Measurements from ENCODE around the gene ACOX3.
"Not testable (repeated sequence)": the region's sequence is repeated elsewhere in the genome, so short reads cannot be mapped to it uniquely, and the experiment has no call there.

The ACOX3 gene

DNA sequence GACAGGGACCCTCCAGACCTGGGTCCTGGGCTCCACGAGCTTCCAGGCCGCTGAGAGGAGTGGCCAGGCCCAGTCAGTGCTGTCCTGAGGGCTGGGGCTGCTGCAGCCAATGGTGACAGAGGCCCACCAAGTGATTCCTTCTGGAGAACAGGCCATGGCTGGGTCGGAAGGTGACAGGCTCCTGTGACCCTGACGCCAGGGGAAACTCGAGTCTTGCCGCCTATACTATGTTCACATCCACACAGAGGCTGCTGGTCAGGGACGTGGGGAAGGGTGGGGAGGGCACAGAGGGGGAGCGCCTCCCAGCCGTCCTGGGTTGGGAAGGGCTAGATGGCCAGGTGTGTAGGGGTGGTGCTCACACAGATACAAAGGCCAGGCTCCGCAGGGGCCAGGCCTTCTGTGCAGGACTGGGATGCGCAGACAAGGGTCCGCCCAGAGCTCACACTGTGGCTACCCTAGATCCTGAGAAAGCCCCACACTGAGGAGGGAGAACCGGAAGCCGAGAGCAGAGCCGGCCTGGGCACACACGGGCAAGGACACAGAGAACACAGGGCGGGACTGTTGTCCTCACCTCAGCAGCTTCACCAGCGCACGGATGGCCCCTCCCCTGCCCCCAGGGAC lies 89.6 kb downstream of the ACOX3 start:
- Histone ChIP-seq H3K9ac (ENCODE audit: low read length in 2 of 2) (no peak overlapping the region), H3K9me3 (ENCODE audit: control insufficient read depth in 2 of 2, low read length in 2 of 2) (no peaks in the 10 kb centered on the region), H3K27ac (ENCODE audit: low read length) (no peak overlapping the region), H3K4me3 (ENCODE audit: low read length in 2 of 2) (no peak overlapping the region), H3K27me3 (ENCODE audit: control insufficient read depth in 1 of 2, insufficient read depth in 2 of 2, low read length in 2 of 2) (no peaks in the 10 kb centered on the region), H3K36me3 (ENCODE audit: control insufficient read depth in 2 of 2, insufficient read depth in 2 of 2, low read length in 2 of 2) (no peaks in the 10 kb centered on the region), H3K4me1 (ENCODE audit: control insufficient read depth, insufficient read depth, low read length) (peaks cover 11% of the 10 kb centered on the region)

DNA sequence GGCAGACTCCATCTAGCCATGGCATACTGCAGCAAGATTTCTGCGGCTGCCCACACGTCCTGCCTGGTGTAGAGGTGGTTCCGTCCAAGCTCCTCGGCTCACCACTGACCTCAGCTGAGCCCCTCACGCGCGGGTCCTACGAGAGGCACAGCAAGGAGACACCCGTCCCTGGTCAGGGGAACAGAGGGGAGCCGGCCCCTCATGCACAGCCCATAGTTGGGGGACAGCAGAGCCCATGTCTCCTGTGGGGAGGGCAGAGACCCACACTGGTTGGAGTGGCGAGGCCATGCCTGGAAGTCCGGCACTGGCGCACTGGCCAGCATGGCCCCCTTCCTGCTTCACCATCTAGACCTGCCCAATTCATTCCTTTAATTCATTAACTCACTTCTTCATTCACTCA lies 90.2 kb downstream of the ACOX3 start:
- Histone ChIP-seq H3K4me3 (ENCODE audit: low read length in 2 of 2) (no peak overlapping the region), H3K9me3 (ENCODE audit: control insufficient read depth in 2 of 2, low read length in 2 of 2) (no peaks in the 10 kb centered on the region), H3K9ac (ENCODE audit: low read length in 2 of 2) (no peak overlapping the region), H3K36me3 (ENCODE audit: control insufficient read depth in 2 of 2, insufficient read depth in 2 of 2, low read length in 2 of 2) (no peaks in the 10 kb centered on the region), H3K27ac (ENCODE audit: low read length) (no peak overlapping the region), H3K4me1 (ENCODE audit: control insufficient read depth, insufficient read depth, low read length) (peaks cover 9% of the 10 kb centered on the region), H3K27me3 (ENCODE audit: control insufficient read depth in 1 of 2, insufficient read depth in 2 of 2, low read length in 2 of 2) (no peaks in the 10 kb centered on the region)

DNA sequence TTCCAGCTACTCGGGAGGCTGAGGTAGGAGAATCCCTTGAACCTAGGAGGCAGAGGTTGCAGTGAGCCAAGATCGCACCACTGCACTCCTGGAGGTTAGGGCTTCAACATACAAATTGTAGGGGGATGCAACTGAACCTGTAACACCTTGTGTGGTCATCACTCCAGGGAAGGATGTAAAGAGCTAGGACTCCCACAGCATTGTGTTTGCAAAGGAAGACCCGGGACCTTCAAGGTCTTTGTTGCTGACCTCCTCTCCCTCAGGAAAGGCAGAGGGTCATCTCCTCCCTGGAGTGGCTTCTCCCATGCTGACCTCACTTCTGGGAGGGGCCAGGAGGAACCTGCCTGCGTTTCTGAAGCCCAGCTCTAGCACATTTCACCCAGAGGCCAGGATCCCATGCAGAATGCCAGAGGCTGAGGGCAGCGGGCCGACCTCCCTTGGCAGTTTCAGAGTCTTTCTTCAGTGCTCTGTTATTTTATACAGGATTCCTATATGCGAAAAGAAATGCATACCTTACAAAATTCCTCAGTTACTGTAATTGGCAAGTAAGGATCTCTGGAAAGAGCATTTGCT lies 90.8 kb downstream of the ACOX3 start:
- no peaks in the 10 kb centered on the region for H3K36me3 ChIP-seq (ENCODE audit: control insufficient read depth in 2 of 2, insufficient read depth in 2 of 2, low read length in 2 of 2)
- H3K9ac ChIP-seq (ENCODE audit: low read length in 2 of 2), result no peak overlapping the region
- H3K9me3 ChIP-seq (ENCODE audit: control insufficient read depth in 2 of 2, low read length in 2 of 2), result no peaks in the 10 kb centered on the region
- peaks cover 9% of the 10 kb centered on the region for H3K4me1 ChIP-seq (ENCODE audit: control insufficient read depth, insufficient read depth, low read length)
- no peak overlapping the region for H3K4me3 ChIP-seq (ENCODE audit: low read length in 2 of 2)
- H3K27me3 ChIP-seq (ENCODE audit: control insufficient read depth in 1 of 2, insufficient read depth in 2 of 2, low read length in 2 of 2), result no peaks in the 10 kb centered on the region
- H3K27ac ChIP-seq (ENCODE audit: low read length), result no peak overlapping the region

DNA sequence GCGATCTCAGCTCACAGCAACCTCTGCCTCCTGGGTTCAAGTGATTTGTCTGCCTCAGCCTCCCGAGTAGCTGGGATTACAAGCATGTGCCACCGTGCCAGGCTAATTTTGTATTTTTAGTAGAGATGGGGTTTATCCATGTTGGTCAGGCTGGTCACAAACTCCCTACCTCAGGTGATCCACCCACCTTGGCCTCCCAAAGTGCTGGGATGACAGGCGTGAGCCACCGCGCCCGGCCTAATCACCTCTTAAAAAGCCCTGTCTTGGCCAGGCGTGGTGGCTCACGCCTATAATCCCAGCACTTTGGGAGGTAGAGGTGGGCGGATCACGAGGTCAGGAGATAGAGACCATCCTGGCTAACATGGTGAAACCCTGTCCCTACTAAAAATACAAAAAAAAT lies 91.3 kb downstream of the ACOX3 start:
- not testable (repeated sequence) for H3K4me3 ChIP-seq (ENCODE audit: low read length in 2 of 2); H3K4me1 ChIP-seq (ENCODE audit: control insufficient read depth, insufficient read depth, low read length); H3K27ac ChIP-seq (ENCODE audit: low read length); H3K9me3 ChIP-seq (ENCODE audit: control insufficient read depth in 2 of 2, low read length in 2 of 2); H3K27me3 ChIP-seq (ENCODE audit: control insufficient read depth in 1 of 2, insufficient read depth in 2 of 2, low read length in 2 of 2); H3K9ac ChIP-seq (ENCODE audit: low read length in 2 of 2); H3K36me3 ChIP-seq (ENCODE audit: control insufficient read depth in 2 of 2, insufficient read depth in 2 of 2, low read length in 2 of 2)

DNA sequence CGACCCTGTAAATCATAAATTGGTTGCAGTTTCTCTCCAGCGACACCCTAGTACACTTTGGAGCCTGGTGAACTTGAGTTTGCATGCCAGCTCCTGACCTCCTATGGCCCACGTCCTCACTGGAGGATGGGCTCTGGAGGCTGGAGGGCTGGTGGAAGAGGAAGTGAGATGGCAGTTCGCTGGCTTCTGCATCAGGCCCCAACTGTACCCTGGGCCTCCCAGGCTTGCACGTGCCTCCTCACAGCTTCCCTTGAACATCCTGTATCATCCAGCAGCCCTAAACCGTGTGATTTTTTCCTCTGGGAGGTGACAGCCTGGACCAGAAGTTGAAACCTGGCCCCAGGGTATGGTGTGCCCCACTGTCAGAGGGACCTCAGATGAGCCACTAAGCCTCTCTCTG lies 92.5 kb downstream of the ACOX3 start:
- Histone ChIP-seq H3K36me3 (ENCODE audit: control insufficient read depth in 2 of 2, insufficient read depth in 2 of 2, low read length in 2 of 2) (no peaks in the 10 kb centered on the region), H3K4me1 (ENCODE audit: control insufficient read depth, insufficient read depth, low read length) (peaks cover 17% of the 10 kb centered on the region), H3K9me3 (ENCODE audit: control insufficient read depth in 2 of 2, low read length in 2 of 2) (no peaks in the 10 kb centered on the region), H3K27ac (ENCODE audit: low read length) (no peak overlapping the region), H3K9ac (ENCODE audit: low read length in 2 of 2) (no peak overlapping the region), H3K4me3 (ENCODE audit: low read length in 2 of 2) (no peak overlapping the region), H3K27me3 (ENCODE audit: control insufficient read depth in 1 of 2, insufficient read depth in 2 of 2, low read length in 2 of 2) (no peaks in the 10 kb centered on the region)

DNA sequence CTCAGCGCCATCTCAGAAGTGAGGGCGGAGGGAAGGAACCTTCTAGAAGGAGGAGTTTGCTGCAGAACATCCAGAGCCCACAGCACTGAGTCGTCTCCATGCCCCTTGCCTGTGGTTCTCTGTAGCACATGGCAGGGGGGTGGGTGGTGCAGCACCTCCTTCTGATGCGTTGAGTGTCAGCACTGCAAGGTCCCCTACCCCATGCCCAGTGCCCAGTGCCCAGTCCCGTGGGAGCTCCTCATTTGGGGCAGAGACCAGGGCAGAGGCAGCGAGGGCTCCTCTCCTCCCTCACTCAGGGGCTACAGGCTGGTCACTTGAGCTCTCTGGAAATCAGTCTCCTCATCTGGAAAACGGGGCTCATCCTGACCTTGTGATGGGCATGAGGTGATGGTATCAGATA lies 92.9 kb downstream of the ACOX3 start:
- Histone ChIP-seq H3K4me3 (ENCODE audit: low read length in 2 of 2) (no peak overlapping the region), H3K9ac (ENCODE audit: low read length in 2 of 2) (no peak overlapping the region), H3K36me3 (ENCODE audit: control insufficient read depth in 2 of 2, insufficient read depth in 2 of 2, low read length in 2 of 2) (no peaks in the 10 kb centered on the region), H3K9me3 (ENCODE audit: control insufficient read depth in 2 of 2, low read length in 2 of 2) (no peaks in the 10 kb centered on the region), H3K4me1 (ENCODE audit: control insufficient read depth, insufficient read depth, low read length) (peaks cover 19% of the 10 kb centered on the region), H3K27me3 (ENCODE audit: control insufficient read depth in 1 of 2, insufficient read depth in 2 of 2, low read length in 2 of 2) (no peaks in the 10 kb centered on the region), H3K27ac (ENCODE audit: low read length) (no peak overlapping the region)

DNA sequence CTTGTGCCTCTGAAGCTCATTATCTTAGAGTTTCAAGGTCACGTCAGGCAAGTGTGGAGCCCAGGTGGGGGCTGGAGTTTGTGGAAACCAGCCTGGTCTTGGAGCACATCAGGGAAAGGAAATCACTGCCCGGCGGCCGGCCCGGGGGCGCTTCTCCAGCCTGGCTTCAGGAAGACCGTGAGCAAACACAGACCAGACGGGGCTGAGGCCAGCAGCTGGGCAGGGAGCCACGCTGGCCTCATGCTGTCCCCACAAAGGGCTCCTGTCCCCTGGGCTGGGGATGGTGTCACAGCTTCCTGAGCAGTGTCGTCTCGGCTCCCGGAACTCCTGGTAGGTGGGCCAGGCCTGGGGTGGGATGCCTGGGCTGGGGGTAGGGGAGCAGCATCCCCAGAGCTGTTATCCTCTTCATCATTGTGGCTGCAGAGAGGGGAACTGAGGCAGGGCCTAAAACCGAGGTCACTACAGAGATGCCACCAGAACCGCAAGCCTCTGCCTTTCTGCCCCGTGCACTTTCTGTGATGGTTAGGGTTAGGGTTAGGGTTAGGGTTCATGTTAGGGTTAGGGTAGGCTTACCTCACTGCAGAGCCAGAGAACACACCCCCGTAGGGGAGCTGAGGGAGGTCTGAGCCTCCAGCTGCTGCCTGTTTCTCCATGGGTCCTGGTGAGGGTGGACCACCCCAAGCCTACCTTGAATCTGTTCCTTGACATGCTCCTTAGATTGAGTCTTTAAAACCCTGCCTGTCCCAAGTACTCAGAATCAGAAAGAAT lies 93.5 kb downstream of the ACOX3 start:
- peaks cover 13% of the 10 kb centered on the region for H3K4me1 ChIP-seq (ENCODE audit: control insufficient read depth, insufficient read depth, low read length)
- H3K27me3 ChIP-seq (ENCODE audit: control insufficient read depth in 1 of 2, insufficient read depth in 2 of 2, low read length in 2 of 2), result no peaks in the 10 kb centered on the region
- no peaks in the 10 kb centered on the region for H3K9me3 ChIP-seq (ENCODE audit: control insufficient read depth in 2 of 2, low read length in 2 of 2)
- H3K9ac ChIP-seq (ENCODE audit: low read length in 2 of 2), result no peak overlapping the region
- H3K36me3 ChIP-seq (ENCODE audit: control insufficient read depth in 2 of 2, insufficient read depth in 2 of 2, low read length in 2 of 2), result no peaks in the 10 kb centered on the region
- H3K27ac ChIP-seq (ENCODE audit: low read length), result no peak overlapping the region
- H3K4me3 ChIP-seq (ENCODE audit: low read length in 2 of 2), result no peak overlapping the region

DNA sequence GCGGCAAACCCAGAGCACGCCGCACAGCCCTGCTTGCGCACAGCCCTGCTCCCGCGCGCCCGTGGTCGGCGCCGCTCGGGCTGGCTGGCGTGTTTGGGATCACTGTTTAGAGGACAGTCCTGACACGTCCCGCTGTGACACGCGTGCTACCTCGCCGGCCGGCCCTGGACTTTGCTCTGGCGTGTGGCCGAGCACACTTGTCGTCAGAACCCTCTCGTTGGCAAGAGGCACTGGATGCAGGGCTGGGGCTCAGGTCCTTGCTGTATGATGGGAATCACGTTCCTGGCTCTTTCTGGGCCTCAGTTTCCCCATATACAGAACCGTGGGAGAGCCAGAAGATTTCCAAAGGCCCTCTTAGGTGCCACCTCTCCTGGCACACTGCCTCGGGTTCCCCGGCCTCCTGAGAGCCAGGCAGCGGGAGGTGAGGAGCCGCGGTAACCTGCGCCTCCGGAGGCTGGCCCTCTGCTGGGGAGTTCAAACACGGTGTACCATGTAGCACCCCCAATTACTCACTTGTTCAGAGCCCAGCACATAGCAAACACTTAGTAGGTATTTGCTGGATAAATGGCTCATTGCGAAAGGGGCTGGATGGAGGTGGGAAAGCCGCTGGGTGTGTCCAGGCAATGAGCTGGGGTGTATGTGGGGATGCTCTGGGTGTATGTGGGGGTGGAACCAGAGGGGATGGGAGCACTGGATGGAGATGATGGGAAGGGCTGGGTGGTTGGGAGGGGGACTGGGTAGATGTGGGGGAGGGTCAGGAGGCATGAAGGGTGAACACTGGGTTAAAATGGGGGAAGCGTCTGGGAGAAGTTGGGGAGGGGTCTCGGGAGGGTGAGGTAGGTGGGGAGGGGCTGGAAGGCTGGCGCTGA lies 94.3 kb downstream of the ACOX3 start:
- H3K36me3 ChIP-seq (ENCODE audit: control insufficient read depth in 2 of 2, insufficient read depth in 2 of 2, low read length in 2 of 2), result no peaks in the 10 kb centered on the region
- no peak overlapping the region for H3K27ac ChIP-seq (ENCODE audit: low read length)
- no peaks in the 10 kb centered on the region for H3K27me3 ChIP-seq (ENCODE audit: control insufficient read depth in 1 of 2, insufficient read depth in 2 of 2, low read length in 2 of 2)
- peaks cover 17% of the 10 kb centered on the region for H3K4me1 ChIP-seq (ENCODE audit: control insufficient read depth, insufficient read depth, low read length)
- no peaks in the 10 kb centered on the region for H3K9me3 ChIP-seq (ENCODE audit: control insufficient read depth in 2 of 2, low read length in 2 of 2)
- H3K9ac ChIP-seq (ENCODE audit: low read length in 2 of 2), result no peak overlapping the region
- H3K4me3 ChIP-seq (ENCODE audit: low read length in 2 of 2), result no peak overlapping the region

DNA sequence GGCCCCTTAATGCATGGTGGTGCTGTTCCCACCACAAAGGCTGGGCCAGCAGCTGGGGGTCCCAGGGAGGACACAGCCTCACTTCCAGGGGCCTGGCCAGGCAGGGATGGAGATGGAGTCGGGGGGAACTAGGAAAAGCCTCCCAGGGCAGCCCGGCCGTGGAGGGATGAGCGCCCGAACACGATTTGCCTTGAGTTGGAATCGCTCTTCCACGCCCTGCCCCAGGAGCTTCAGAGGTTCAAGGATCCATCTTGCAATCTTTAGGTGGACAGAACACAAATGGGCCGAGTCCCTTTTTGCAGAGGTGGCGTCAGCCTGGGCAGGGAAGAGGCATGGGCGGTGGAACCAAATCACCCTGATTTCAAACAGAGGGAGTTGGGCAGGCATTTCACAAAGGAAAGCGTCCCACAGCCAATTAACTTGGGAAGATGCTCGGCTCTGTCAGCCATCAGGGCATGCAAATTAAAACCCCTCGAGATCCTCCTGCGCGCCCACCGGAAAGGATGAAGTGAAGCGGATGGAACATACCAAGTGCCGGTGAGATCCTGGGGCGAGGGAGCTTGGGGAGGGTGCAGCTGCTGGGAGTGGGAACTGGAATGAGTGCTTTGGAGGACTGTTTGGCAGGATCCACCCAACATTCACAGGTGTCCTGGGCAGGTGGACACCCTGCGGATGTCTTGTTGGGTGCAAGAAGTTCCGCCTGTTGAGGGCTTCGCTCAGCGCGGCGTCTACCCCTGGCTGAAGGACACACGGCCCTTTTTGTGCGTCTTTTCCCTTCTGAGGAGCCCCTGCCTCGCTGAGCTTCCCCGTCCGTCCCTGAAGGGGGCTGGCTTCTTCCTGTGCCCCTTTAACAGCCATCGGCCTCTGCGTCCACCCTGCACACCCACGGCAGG lies 95.2 kb downstream of the ACOX3 start:
- H3K9me3 ChIP-seq (ENCODE audit: control insufficient read depth in 2 of 2, low read length in 2 of 2), result no peaks in the 10 kb centered on the region
- no peak overlapping the region for H3K27ac ChIP-seq (ENCODE audit: low read length)
- H3K9ac ChIP-seq (ENCODE audit: low read length in 2 of 2), result no peak overlapping the region
- peaks cover 26% of the 10 kb centered on the region for H3K4me1 ChIP-seq (ENCODE audit: control insufficient read depth, insufficient read depth, low read length)
- H3K36me3 ChIP-seq (ENCODE audit: control insufficient read depth in 2 of 2, insufficient read depth in 2 of 2, low read length in 2 of 2), result no peaks in the 10 kb centered on the region
- H3K4me3 ChIP-seq (ENCODE audit: low read length in 2 of 2), result no peak overlapping the region
- H3K27me3 ChIP-seq (ENCODE audit: control insufficient read depth in 1 of 2, insufficient read depth in 2 of 2, low read length in 2 of 2), result no peaks in the 10 kb centered on the region

DNA sequence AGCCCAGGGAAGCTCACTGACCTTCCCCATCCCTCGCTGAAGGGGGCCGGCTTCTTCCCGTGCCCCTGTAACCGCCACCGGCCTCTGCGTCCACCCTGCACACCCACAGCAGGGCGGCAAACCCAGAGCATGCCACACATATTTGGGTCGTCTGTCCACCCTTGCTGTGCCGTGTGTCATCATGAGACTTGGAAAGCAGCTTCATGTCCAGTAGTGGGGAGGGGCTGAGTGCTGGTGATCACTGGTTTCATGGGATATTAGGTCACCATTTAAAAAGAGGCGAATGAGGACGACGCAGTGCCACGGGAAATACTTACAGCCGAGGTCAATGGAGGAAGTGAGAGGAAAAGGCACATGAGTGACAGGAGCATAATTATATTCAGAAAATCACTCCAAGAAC lies 96.1 kb downstream of the ACOX3 start:
- H3K9ac ChIP-seq (ENCODE audit: low read length in 2 of 2), result no peak overlapping the region
- H3K27me3 ChIP-seq (ENCODE audit: control insufficient read depth in 1 of 2, insufficient read depth in 2 of 2, low read length in 2 of 2), result no peaks in the 10 kb centered on the region
- no peak overlapping the region for H3K27ac ChIP-seq (ENCODE audit: low read length)
- no peak overlapping the region for H3K4me3 ChIP-seq (ENCODE audit: low read length in 2 of 2)
- H3K9me3 ChIP-seq (ENCODE audit: control insufficient read depth in 2 of 2, low read length in 2 of 2), result no peaks in the 10 kb centered on the region
- H3K4me1 ChIP-seq (ENCODE audit: control insufficient read depth, insufficient read depth, low read length), result peaks cover 28% of the 10 kb centered on the region
- no peaks in the 10 kb centered on the region for H3K36me3 ChIP-seq (ENCODE audit: control insufficient read depth in 2 of 2, insufficient read depth in 2 of 2, low read length in 2 of 2)

Measured in stomach smooth muscle (tissue), 2 donors.